ENCODE measurements around the gene ANKRD33B.

The ANKRD33B gene

DNA sequence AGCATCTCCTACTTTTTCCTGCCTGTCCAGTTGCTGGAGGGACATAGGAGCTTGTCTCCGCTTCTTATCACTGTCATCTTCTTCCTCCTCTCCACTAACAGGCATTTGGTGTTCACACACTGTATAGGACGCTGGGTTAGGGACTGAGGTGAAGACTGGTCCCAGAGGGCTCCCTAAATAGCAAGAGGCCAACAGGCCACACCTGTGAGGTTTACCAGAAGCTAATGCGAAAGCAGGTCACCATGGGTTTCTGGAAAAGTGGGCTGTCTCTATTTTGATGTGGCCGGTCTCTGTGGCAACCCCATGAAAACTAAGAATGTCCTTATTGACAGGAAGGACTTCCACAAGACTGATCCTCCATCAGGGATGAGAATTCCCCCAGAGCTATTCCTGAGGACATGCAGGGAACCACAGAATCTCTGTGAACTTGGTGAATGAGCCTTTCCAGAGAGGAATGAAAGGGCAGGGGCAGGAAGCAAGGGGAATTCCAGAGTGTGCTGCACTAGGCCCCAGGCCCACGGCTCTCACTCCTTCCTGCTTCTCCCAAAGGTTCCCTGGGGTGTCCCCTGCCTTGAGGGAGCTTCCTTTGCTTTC is 135.5 kb downstream of the ANKRD33B start:
- DNase-seq (ENCODE audit: low read depth): no peak

DNA sequence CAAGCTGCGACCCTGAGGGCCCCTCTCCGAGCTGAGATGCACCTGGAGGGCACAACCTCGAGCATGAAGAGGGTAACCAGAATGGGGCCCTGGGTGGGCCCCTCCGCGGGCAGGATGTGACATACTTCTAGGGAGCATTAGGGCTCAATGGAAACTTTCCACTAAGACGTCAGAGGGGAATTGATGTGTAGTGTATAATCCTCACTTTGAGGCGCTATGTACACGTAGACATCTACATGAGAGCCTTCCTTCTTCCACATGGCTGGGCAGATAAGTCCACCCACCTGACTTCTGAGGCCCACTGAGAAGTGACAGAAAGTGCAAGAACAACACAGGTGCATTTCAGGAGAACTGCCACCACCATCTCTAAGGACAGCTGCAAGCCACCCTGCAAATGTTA is 136.1 kb downstream of the ANKRD33B start:
- DNase-seq (ENCODE audit: low read depth): no peak

DNA sequence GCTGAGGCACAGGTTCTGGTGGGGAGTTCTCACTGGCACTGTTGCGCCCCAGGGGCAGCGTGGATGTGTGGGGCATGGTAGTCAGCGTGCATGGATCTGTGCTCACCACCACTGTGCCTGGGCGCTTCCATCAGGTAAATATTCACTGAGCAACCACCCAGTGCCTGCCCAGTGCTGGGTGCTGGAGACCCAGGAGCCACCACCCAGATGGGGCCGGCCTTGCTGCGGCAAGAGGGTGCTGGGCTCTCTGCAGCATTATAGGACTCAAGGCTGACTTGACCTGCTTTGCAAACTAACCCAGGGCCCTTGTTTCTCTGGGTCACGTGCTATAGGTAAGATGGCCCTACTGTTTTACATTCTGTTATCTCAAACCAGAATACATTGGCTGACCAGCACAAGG is 136.6 kb downstream of the ANKRD33B start:
- DNase-seq (ENCODE audit: low read depth): no peak

- peak; percentile 67 for DNase-seq (ENCODE audit: low read depth)
These were observed 137.7 kb downstream of the ANKRD33B start for GRCh38 chr5:10701567-10702039.

DNA sequence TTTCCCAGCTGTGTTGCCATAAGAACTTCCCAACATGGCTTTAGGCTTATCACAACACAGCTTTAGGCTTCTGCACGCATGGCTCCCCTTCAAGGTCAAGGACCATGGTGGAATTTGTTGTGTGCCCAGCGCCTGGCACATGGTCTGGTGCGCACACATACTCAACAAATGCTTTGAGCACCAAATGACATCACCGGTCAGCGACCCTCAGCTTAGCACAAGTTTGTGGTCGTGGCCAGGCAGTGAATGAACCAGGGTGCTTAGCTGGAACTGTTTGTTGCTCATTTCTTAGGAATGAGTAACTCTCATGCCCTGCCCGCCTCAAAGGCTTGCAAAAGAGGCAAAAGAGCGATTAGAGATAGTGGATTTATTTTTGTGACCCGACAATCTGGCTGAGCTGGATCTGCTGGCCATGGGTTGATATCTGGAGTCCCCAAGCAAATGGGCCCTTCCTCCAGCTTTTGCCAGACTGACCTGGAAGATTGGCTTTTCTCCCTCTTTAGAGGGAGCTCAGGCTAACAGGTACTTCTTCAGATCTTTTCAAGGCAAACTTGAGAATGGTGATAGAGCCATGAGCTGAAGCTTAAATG is 138.3 kb downstream of the ANKRD33B start:
- peak; percentile 99 for DNase-seq (ENCODE audit: low read depth)

- peak; percentile 92 for DNase-seq (ENCODE audit: low read depth)
These were observed 139.1 kb downstream of the ANKRD33B start for GRCh38 chr5:10702911-10703491.

GRCh38 chr5:10703676-10704075 is 139.8 kb downstream of the ANKRD33B start:
- no peak for DNase-seq (ENCODE audit: low read depth)

- peak; percentile 58 for DNase-seq (ENCODE audit: low read depth)
These were observed 141.2 kb downstream of the ANKRD33B start for GRCh38 chr5:10704949-10705621.

DNA sequence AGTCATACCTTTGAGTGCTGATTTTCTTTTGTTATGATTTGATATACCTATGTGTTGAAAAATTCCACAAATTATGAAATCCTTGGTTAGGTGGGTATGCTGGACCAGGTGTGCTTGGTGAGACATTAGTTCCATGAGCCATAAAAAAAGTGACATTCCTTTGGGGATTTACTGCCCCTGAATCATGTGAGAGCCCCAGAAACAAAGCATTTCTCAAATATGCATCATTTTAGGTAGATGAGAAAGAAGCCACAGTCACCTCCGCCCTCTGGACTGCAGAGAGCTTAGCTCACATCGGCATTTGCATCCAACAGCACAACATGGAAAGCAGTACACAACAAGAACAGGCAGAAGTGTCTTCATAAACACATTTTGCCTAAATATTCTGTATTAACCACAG is 141.9 kb downstream of the ANKRD33B start:
- DNase-seq (ENCODE audit: low read depth): no peak

- no peak for DNase-seq (ENCODE audit: low read depth)
These were observed 142.5 kb downstream of the ANKRD33B start for GRCh38 chr5:10706326-10706725.

Data from amniotic epithelial cell (primary cell).